ENCODE data around the gene WWTR1. TPM values are rescaled to one million over a fixed set of nuclear protein-coding genes. Genes with fewer than 3 reads are reported as not detected.

Gene WWTR1
- polyA plus RNA-seq, 1 experiment, result 164 TPM

- no peak for DNase-seq (ENCODE audit: low read depth, low spot score)
- TF ChIP-seq CTCF (IDR thresholded peaks at IDR 0.05; ENCODE audit: low read depth, low read length), result no peak
- CTCF ChIA-PET, result interaction anchor here (0.7 to 3.8 kb wide), 5 partner anchors 34 to 273 kb away, joined by 3 to 27 read pairs (median 9); no protein-coding TSS in a partner anchor
Measured at GRCh38 chr3:149534671-149535332, 123.0 kb downstream of the WWTR1 start.

GRCh38 chr3:149534082-149534481, 123.7 kb downstream of the WWTR1 start:
- H3K4me3 ChIP-seq (ENCODE audit: low read depth, low read length), result no peak overlapping the region
- ChIA-PET CTCF (interaction anchor here (1.5 to 3.8 kb wide), 3 partner anchors 35 to 274 kb away, joined by 4 to 27 read pairs (median 10); no protein-coding TSS in a partner anchor), POLR2A (interaction anchor here (1.0 to 1.4 kb wide), 3 partner anchors 14 to 124 kb away, joined by 3 to 10 read pairs (median 9); partner anchors contain the start of gene WWTR1)
- TF ChIP-seq CTCF (IDR thresholded peaks at IDR 0.05; ENCODE audit: low read depth, low read length), result no peak
- peak overlapping the region; percentile 12 for H3K27ac ChIP-seq (ENCODE audit: low read depth, low read length)
- H3K27me3 ChIP-seq (ENCODE audit: control insufficient read depth, insufficient read depth, low read length), result no peaks in the 10 kb centered on the region
- no peaks in the 10 kb centered on the region for H3K9me3 ChIP-seq (ENCODE audit: control insufficient read depth, insufficient read depth, low read length)
- DNase-seq (ENCODE audit: low read depth, low spot score), result no peak

More at GRCh38 chr3:149534671-149535332, 123.0 kb downstream of the WWTR1 start:
- Histone ChIP-seq H3K27me3 (ENCODE audit: control insufficient read depth, insufficient read depth, low read length) (no peaks in the 10 kb centered on the region), H3K27ac (ENCODE audit: low read depth, low read length) (peak overlapping the region; percentile 77), H3K4me3 (ENCODE audit: low read depth, low read length) (no peak overlapping the region), H3K9me3 (ENCODE audit: control insufficient read depth, insufficient read depth, low read length) (no peaks in the 10 kb centered on the region)
- POLR2A ChIA-PET, result interaction anchor here (0.5 to 1.4 kb wide), 4 partner anchors 13 to 123 kb away, joined by 3 to 10 read pairs (median 6); partner anchors contain the start of gene WWTR1

- no peaks in the 10 kb centered on the region for H3K9me3 ChIP-seq (ENCODE audit: control insufficient read depth, insufficient read depth, low read length)
- H3K4me3 ChIP-seq (ENCODE audit: low read depth, low read length), result no peak overlapping the region
- no peaks in the 10 kb centered on the region for H3K27me3 ChIP-seq (ENCODE audit: control insufficient read depth, insufficient read depth, low read length)
- CTCF ChIA-PET, result interaction anchor here (0.5 to 3.8 kb wide), 8 partner anchors 9 to 275 kb away, joined by 3 to 63 read pairs (median 13); no protein-coding TSS in a partner anchor
- DNase-seq (ENCODE audit: low read depth, low spot score), result no peak
- TF ChIP-seq CTCF (IDR thresholded peaks at IDR 0.05; ENCODE audit: low read depth, low read length), result no peak
- POLR2A ChIA-PET, result no interaction called here
- no peak overlapping the region for H3K27ac ChIP-seq (ENCODE audit: low read depth, low read length)
Measured at GRCh38 chr3:149532489-149533180, 125.2 kb downstream of the WWTR1 start.

- DNase-seq (ENCODE audit: low read depth, low spot score), result no peak
- no peak for TF ChIP-seq CTCF (IDR thresholded peaks at IDR 0.05; ENCODE audit: low read depth, low read length)
- Histone ChIP-seq H3K4me3 (ENCODE audit: low read depth, low read length) (no peak overlapping the region), H3K27me3 (ENCODE audit: control insufficient read depth, insufficient read depth, low read length) (no peaks in the 10 kb centered on the region), H3K27ac (ENCODE audit: low read depth, low read length) (no peak overlapping the region), H3K9me3 (ENCODE audit: control insufficient read depth, insufficient read depth, low read length) (no peaks in the 10 kb centered on the region)
- CTCF ChIA-PET, result interaction anchor here (0.6 to 4.5 kb wide), 4 partner anchors 9 to 327 kb away, joined by 3 to 22 read pairs (median 3); no protein-coding TSS in a partner anchor
- POLR2A ChIA-PET, result no interaction called here
Measured at GRCh38 chr3:149529099-149529498, 128.7 kb downstream of the WWTR1 start.

GRCh38 chr3:149528340-149528650, 129.5 kb downstream of the WWTR1 start:
- POLR2A ChIA-PET, result no interaction called here
- no peak overlapping the region for H3K27ac ChIP-seq (ENCODE audit: low read depth, low read length)
- CTCF ChIA-PET, result interaction anchor here (1.0 to 4.5 kb wide), 6 partner anchors 8 to 280 kb away, joined by 3 to 22 read pairs (median 4); no protein-coding TSS in a partner anchor

More at GRCh38 chr3:149528340-149528650, 129.5 kb downstream of the WWTR1 start:
- no peak for DNase-seq (ENCODE audit: low read depth, low spot score)
- H3K4me3 ChIP-seq (ENCODE audit: low read depth, low read length), result no peak overlapping the region
- no peaks in the 10 kb centered on the region for H3K27me3 ChIP-seq (ENCODE audit: control insufficient read depth, insufficient read depth, low read length)
- H3K9me3 ChIP-seq (ENCODE audit: control insufficient read depth, insufficient read depth, low read length), result no peaks in the 10 kb centered on the region
- no peak for TF ChIP-seq CTCF (IDR thresholded peaks at IDR 0.05; ENCODE audit: low read depth, low read length)
